ENCODE results near the gene JAKMIP1.

JAKMIP1 gene

DNA sequence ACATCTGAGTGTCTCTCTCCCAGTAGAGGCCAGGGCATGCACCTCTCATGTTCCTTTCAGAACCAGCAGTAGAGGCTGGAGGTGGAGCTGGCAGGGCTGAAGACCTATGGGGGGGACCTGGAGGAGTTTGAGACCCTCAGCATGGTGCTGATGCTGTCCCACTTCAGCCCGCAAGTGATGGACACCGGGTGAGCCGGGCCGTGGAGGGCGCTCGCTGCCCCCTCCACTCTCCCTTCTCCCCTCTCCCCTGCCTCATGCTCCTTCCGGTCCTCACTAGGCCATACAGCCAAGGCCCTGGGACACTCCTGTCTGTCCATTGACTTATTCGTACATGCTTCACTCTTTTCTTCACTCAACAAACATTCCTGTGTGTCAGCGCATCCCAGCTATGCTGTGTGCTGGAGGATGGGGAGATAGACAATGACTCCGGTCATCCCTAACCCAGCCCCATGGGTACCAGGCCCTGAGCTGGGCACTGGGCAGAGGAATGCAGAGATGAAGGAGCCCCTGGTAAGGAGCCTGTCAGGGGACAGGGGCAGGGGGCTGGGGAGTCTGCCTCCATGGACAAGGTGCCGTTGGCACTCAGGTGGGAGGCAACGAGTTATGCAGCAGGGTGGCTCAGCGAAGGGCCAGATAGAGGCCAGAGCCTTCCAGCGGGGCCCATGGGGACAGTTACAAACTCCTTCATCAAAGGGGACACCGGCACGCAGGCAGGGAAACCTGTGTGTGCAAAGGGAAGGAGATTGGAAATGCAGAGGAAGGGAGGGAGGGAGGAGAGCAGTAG lies 40.9 kb upstream of the JAKMIP1 start:
- DNase-seq (ENCODE audit: low read depth, low spot score): no peak
- TF ChIP-seq, protein P1, sequence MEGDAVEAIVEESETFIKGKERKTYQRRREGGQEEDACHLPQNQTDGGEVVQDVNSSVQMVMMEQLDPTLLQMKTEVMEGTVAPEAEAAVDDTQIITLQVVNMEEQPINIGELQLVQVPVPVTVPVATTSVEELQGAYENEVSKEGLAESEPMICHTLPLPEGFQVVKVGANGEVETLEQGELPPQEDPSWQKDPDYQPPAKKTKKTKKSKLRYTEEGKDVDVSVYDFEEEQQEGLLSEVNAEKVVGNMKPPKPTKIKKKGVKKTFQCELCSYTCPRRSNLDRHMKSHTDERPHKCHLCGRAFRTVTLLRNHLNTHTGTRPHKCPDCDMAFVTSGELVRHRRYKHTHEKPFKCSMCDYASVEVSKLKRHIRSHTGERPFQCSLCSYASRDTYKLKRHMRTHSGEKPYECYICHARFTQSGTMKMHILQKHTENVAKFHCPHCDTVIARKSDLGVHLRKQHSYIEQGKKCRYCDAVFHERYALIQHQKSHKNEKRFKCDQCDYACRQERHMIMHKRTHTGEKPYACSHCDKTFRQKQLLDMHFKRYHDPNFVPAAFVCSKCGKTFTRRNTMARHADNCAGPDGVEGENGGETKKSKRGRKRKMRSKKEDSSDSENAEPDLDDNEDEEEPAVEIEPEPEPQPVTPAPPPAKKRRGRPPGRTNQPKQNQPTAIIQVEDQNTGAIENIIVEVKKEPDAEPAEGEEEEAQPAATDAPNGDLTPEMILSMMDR (IDR thresholded peaks at IDR 0.05; ENCODE audit: low read depth, low read length): no peak
- in situ Hi-C loops (cut with HindIII; ENCODE audit: low sequenced_read_pairs): no loop called here
- H3K4me3 ChIP-seq (ENCODE audit: low read depth, low read length): no peak overlapping the region

DNA sequence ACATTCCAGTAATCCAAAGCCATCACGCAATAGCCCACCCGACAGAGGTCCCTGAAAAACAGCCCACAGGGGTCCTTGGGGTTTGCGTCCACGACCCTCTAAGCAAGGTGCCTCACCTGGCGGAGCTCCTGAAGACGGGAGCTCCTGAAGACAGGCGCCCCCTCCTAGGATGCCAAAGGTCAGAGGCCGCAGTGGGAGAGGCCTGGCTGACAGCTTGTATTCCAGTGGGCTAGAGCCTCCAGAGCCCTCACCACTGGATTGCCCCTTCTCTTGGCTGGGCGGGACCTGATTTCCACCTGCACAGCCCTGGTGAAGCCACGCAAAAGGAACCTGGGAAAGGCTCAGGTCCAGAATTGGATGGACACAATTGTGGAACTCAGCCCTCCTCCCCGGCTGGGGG lies 39.6 kb upstream of the JAKMIP1 start:
- no peak overlapping the region for H3K4me3 ChIP-seq (ENCODE audit: low read depth, low read length)
- DNase-seq (ENCODE audit: low read depth, low spot score): no peak
- TF ChIP-seq, protein P1 (IDR thresholded peaks at IDR 0.05; ENCODE audit: low read depth, low read length): no peak
- in situ Hi-C loops (cut with HindIII; ENCODE audit: low sequenced_read_pairs): no loop called here

DNA sequence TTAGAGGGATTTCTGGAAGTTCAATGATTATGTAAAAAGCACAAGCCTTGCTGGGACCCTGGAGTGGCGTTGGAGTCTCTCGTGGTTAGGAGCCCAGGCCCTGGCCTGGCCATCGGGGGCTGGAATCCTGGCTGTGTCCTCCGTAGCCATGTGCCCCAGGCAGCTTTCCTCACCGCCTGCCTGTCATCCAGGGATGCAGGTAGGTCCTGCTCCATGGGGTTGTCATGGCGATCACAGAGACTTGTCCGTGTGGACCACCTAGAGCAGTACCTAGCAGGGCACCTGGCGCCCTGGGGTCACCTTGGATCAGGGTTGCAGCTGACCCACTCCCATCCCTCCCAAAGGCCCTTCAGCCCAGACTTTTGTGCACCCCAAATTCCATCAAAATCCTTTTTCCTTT lies 39.1 kb upstream of the JAKMIP1 start:
- no peak for DNase-seq (ENCODE audit: low read depth, low spot score)
- TF ChIP-seq, protein P1 (IDR thresholded peaks at IDR 0.05; ENCODE audit: low read depth, low read length): no peak
- H3K4me3 ChIP-seq (ENCODE audit: low read depth, low read length): no peak overlapping the region
- in situ Hi-C loops (cut with HindIII; ENCODE audit: low sequenced_read_pairs): no loop called here

DNA sequence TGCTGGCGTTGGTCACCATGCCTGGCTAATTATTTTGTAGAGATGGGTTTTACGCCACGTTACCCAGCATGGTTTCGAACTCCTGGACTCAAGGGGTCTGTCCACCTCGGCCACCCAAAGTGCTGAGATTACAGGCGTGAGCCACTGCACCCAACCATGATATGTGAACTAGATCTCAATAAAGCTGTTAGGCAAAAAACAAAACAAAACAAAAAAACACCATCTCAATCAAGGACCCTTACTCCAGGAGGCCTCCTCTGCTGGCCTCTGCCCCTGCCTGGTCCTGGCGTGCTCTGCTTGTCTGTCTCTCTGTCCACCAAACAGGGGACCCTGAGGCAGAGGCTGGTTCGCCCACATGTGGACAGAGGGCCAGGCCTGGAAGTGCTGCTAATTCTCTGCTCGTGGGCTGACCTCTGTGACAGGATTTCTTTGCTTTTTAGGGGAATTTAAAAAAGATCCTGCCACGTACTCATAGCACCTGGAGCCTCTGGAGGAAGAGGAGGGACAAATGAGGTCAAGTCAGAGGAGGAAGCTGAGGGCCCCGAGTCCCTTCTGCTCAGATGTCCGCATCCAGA lies 36.6 kb upstream of the JAKMIP1 start:
- DNase-seq (ENCODE audit: low read depth, low spot score): no peak
- in situ Hi-C loops (cut with HindIII; ENCODE audit: low sequenced_read_pairs): no loop called here
- TF ChIP-seq, protein P1 (IDR thresholded peaks at IDR 0.05; ENCODE audit: low read depth, low read length): no peak
- no peak overlapping the region for H3K4me3 ChIP-seq (ENCODE audit: low read depth, low read length)

DNA sequence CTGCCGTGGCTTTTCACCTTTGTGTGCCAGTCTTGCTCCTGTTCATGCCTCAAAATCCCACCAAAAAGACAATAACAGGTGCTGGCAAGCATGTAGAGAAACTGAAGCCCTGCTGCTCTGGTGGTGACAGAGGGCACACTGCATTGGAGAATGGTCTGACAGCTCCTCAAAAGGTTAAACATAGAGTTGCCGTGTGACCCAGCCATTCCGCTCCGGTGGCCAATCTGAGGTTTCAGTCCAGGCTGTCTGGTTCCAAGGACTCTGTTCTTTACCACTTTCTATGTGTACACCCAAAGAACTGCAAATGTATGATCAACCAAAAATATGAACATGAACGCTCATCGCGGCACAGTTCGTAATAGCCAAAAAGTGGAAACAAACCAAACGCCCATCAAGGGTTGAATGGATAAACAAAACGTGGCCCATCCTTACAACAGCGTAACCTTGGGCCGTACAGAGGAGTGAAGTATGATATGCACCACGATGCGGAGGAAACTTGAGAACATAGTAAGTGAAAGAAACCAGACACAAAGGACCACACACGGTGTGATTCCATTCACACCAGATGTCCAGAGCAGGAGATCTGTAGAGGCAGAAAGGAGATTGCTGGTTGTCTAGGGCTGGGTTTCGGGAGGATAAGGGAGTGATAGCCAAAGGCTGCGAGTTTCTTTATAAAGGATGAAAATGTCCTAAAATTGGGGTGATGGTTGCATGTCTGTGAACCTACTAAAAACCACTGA lies 35.7 kb upstream of the JAKMIP1 start:
- in situ Hi-C loops (cut with HindIII; ENCODE audit: low sequenced_read_pairs): no loop called here
- TF ChIP-seq, protein P1 (IDR thresholded peaks at IDR 0.05; ENCODE audit: low read depth, low read length): no peak
- DNase-seq (ENCODE audit: low read depth, low spot score): no peak
- no peak overlapping the region for H3K4me3 ChIP-seq (ENCODE audit: low read depth, low read length)

DNA sequence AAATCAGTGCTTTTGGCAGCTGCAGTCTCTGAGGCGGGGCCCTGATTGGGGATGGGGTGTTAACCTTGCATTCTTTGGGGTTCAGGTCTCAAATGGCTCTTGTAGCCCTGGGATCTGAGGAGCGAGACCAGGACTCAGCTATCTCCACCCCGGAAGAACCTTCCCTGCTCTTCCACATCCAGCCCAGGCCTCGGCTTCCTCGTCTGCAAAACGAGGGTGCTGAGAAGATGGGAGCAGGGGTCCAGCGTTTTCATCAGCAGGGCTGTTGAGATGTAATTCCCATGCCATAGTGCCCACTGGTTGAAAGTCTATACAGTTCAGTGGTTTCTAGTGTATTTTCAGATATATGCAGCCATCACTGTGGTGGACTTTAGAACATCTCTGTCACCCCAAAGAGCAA lies 34.7 kb upstream of the JAKMIP1 start:
- H3K4me3 ChIP-seq (ENCODE audit: low read depth, low read length): no peak overlapping the region
- in situ Hi-C loops (cut with HindIII; ENCODE audit: low sequenced_read_pairs): no loop called here
- TF ChIP-seq, protein P1 (IDR thresholded peaks at IDR 0.05; ENCODE audit: low read depth, low read length): no peak
- no peak for DNase-seq (ENCODE audit: low read depth, low spot score)
